Left kidney (tissue), 2 donors: ENCODE measurements around the gene CALML3. TPM values are rescaled to one million over a fixed set of nuclear protein-coding genes. Genes with fewer than 3 reads are reported as not detected.

ENCODE experiments used
- DNase-seq: peaks from one replicate; pipeline ENCODE4 v3.0.0-alpha.2; 2013
- polyA plus RNA-seq: library from polyadenylated mRNA; unstranded; fragments of 120-200 nt; gene quantifications from one replicate; pipeline ENCODE4 v1.2.1, GENCODE V29; 2013; ENCODE audit not compliant: insufficient read length

Gene CALML3
- polyA plus RNA-seq, 1 donor: not detected

- no peak for DNase-seq
Measured at GRCh38 chr10:5490698-5491464, 33.9 kb upstream of the CALML3 start.

DNA sequence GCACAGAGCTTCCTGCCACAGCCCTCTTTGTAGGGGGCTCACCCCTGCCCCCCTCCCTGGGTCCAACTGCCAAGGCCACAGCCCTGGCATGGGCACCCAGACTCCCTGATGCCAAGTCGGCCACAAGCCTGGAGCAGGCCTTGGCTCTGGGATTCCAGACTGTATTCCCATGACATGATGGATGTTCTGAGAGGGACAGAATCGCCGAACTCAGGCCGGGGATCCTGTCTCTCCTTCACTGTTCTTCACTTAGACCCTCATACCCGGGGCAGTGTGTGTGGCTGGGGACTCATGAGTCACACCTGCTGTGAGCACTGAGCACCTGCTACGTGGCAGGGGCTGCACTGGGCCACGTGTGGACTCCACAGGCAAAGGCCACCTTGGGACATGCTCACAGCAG is 33.3 kb upstream of the CALML3 start:
- DNase-seq: no peak

GRCh38 chr10:5492322-5492855 is 32.4 kb upstream of the CALML3 start:
- no peak for DNase-seq

DNA sequence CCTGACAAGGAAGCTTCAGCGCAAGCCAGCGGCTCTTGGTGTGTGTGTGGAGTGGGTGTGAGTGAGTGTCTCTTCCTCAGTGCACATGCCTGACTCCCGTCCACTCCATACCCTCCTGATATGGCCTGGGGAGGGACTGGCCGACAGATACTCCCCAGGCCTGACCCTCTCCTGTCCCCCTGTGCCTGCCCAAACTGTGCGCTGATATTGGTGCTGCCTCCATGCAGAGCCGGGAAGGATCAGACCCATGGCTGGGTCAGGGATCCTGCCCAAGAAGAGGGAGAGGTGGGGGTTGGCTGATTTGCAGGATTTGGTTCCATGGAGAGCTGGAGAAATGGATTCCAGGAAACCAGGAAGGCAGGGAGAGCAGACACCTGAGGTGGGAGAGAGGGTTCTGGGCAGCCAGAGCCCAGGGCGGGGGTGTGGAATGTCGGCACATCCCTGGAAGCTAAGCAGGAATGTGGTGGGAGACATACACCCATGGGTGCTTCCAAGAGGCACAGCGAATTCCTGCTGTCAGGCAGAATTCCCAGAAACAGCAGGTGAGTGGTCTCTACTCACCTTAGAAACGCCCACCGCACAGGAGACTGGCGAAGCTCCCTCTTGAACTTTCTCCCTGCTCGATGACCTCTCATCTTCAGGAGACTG is 31.7 kb upstream of the CALML3 start:
- no peak for DNase-seq

DNA sequence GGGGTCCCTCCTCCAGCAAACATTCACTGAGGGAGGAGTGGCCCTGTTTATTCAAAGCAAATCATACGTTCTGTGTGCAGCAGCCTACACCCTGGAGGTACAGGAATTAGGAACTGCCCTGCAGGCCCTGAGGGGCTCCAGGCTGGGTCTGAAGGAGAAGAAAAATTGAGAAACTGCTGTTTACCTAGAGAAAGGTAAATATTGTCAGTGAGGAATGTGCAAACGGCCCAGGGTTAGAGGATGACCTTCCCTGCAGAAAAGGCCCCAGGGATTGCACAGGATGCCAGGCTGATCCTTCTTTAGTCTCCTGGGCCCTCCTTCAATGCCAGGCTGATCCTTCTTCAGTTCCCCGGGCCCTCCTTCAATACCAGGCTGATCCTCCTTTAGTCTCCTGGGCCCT is 31.1 kb upstream of the CALML3 start:
- DNase-seq: no peak

DNA sequence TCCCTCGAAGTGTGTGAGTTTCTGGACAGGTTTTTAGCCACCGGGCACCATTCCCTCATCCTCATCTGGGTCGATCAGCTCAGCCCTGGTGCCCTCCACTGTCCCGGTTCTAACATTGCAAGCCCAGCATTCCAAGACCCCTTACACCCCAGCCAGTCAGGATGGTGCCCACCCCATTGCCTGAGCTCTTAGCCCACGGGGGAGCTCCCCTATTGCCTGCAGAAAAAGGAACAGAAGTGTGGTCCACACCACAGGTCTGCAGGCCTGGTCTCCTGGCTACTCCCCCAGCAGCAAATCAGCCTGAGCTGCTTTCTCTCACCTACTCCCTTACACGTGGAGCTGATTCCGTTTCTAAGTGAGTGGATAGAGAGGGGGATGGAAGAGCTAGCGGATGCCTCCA is 30.1 kb upstream of the CALML3 start:
- DNase-seq: no peak

DNA sequence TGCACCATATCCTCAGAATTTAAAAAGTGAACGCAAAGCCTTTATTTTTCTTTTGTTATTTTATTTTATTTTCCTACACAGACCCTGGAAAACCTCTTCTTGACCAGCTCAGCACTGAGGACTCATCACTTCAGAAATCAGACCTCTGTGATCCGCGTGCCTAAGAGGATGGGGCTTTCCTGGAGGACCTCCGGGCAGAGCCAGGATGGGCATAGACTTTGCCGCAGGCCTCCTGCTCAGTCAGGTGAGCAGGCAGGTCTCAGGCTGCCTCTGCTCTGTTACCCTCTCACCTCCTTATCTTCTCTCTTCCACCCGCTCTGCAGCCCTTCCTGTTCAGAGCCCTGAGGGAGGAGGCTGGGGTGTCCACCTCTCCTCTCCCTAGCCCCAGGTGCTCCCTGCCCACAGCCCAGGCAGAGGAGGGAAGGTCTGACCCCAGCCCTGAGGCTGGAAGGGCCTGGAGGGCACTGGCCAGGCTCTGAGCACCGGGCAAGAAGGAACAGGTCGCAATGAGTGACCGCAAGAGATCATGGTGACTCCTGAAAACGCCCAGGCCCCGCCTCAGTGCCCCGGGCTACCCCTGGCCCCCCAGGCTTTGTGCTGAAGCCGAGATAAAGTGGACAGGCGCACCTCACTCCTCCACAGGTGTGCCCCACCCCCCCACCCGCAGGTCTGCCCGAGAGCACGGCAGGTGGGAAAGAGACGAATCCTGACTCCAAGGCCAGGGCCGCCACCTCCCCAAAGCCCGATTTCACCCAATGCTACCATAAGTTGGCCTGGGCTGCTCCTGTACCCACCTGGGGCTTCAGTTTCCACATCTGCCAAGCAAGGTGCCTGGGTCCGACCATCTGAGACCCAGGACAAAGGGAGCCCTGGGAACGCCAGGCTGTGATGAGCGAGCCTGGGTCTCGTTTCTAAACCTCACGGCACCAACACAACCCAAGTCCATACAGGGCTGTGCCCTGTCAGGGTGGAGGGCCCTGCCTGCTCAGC is 28.2 kb upstream of the CALML3 start:
- no peak for DNase-seq

- no peak for DNase-seq
Measured at GRCh38 chr10:5497289-5497688, 27.5 kb upstream of the CALML3 start.

DNA sequence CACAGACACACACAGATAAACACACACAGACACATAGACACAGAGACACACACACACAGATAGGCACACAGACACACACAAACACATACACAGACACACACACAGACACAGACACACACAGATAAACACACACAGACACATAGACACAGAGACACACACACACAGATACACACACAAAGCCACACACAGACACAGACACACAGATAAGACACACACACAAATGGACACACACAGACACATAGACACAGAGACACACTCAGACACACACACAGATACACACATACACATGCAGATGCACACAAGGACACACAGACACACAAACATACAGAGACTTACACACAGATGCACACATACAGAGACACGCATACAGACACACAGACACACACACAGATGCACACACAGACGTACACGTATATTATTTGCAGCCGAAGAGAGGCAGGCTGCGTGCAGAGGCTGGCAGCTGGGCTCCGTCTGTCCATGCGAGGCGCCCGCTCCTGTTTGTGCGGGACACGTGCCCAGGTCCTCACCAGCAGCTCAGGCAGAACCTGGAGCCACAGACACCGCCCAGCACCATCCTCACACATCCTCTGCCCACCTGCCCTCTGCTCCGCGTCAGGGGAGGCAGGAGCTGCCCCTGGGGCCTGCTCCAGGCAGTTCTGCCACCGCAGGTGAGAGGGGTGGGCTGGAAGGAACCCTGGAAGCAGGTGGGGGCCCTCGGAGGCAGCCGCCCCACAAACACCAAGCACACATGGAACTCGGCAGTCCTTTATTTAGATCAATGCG is 26.6 kb upstream of the CALML3 start:
- no peak for DNase-seq

GRCh38 chr10:5498791-5499492 is 25.8 kb upstream of the CALML3 start:
- no peak for DNase-seq

- no peak for DNase-seq
Measured at GRCh38 chr10:5499493-5500140, 25.1 kb upstream of the CALML3 start, which contains the start of gene CALML5. Gene CALML5, minus strand, starts transcription at chr10:5499570. Its CDS starts 132 bp downstream, at chr10:5499438.

- no peak for DNase-seq
Measured at GRCh38 chr10:5500162-5500670, 24.5 kb upstream of the CALML3 start.

- no peak for DNase-seq
Measured at GRCh38 chr10:5500910-5501309, 23.9 kb upstream of the CALML3 start.

- no peak for DNase-seq
Measured at GRCh38 chr10:5502061-5502521, 22.7 kb upstream of the CALML3 start.

DNA sequence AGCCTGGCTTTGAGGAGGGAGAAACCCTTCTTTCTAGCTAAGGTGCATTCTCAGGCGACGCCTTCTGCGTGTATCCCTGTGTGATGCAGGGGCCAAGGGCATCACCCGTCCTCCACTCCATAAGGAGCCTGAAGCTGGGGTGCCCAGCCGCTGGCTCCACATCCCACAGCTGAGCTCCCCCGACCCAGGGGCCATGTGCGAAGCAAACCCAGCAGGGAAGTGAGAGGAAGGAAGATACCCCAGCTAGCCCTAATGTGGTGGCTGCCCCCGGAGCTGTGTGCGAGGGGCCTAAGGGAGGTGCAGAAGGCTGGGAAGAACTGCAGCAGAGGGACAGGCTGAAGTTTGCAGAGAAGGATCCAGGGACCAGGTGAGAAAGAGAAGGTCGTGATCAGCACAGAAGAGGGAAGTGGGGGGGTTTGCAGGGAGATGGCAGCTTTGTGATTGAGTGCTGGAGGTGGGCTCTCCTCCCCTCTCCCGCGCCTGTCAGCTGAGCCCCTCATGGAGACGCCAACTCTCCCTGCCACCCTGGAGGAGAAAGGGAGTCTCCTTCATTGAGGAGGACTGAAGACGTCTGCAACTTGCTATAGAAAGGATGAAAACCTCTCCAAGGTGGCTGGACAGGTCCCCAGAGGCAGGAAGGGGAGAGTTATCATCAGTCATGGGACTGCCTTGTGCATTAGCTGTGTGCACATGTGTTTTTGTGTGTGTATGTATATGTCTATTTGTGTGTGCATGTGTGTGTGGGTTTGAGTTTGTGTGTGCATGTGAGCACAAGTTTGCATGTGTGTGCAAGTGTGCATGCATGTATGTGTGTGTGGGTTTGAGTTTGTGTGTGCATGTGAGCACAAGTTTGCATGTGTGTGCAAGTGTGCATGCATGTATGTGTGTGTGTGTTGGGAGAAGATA is 21.9 kb upstream of the CALML3 start:
- DNase-seq: no peak

GRCh38 chr10:5503477-5503835 is 21.3 kb upstream of the CALML3 start:
- DNase-seq: peak; percentile 52

DNA sequence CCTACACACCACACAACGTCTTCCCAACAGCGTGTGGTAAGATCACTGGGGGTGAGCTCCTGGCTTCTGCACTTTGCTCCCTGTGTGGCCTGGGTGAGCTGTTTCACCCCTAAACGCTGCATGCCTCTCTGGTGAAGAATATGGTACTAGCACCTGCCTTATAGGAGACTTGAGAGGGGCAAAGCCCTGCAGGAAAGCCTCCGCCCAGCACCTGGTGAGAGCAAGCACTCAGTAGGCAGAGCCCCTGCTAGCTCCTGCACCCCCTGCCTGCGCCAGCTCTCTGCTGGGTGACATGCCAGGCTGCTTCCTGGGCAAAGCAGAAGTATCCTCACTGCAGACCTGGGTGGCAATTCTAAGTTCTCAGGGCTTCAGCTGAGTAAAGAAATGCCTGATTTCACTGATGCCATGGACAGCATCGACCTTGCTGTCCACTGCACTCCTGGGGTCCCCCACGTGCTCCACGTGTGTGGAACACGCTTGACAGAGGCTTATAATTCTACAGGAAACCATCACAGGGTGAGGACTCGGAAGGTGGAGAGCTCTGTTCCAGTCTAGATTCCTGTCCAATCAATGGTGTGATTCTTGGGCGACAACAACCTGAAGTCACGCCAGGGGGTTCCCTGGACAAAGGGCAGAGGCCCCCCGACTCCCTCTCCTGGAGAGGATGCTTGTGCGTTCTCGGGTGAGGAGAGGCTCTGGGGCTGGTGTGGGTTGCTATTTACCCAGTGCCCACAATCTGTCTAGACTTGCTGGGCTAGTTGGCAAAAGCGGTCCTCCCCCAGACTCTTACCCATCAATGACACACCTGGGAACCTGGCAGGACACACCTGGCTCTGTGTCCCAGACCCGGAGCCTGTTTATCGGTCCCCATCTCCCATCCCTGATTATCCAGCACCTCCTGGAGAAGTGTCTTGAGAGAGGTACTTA is 20.4 kb upstream of the CALML3 start:
- DNase-seq: no peak

DNA sequence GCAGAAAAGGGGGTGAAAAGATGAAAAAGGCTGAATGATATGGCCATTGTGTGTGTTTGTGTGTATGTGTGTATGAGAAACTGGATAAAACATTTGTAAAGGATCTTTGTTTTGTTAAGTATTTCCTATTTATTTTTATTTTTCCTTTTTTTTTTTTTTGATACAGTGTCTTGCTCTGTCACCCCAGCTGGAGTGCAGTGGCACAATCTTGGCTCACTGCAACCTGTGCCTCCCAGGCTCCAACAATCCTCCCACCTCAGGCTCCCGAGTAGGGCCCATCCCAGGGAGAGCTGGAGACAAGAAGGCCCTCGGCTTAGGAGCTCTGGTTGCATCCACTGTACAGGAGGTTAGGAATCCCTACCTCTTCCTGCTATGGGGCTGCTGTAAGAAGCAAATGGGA is 18.5 kb upstream of the CALML3 start:
- DNase-seq: no peak
